Activated naive CD8-positive, alpha-beta T cell treated with anti-CD3 and anti-CD28 coated beads, Interleukin-2, amount 50 U/mL, for 16 hours (primary cell): ENCODE measurements around the gene TSEN34.
A peak's percentile ranks its signal among the peaks of the same experiment; 100 is the strongest.
"Not testable (repeated sequence)": the region's sequence is repeated elsewhere in the genome, so short reads cannot be mapped to it uniquely, and the experiment has no call there.

Experiments used
- DNase-seq: peaks from one replicate; pipeline ENCODE4 v3.0.0-alpha.2; 2020; ENCODE audit warnings: low read depth, low spot score

The TSEN34 gene

GRCh38 chr19:54231077-54231931, 40.2 kb downstream of the TSEN34 start:
- peak; percentile 80 for DNase-seq

- no peak for DNase-seq
Measured at GRCh38 chr19:54233941-54234340, 42.8 kb downstream of the TSEN34 start.

- DNase-seq = not testable (repeated sequence)
Measured at GRCh38 chr19:54239491-54240371, 48.6 kb downstream of the TSEN34 start.

GRCh38 chr19:54240372-54241336, 49.5 kb downstream of the TSEN34 start:
- DNase-seq = not testable (repeated sequence)

- DNase-seq = not testable (repeated sequence)
Measured at GRCh38 chr19:54242234-54242633, 51.1 kb downstream of the TSEN34 start.

GRCh38 chr19:54242646-54243045, 51.5 kb downstream of the TSEN34 start, which contains the start of gene LILRA6:
LILRA6 (minus strand) TSS chr19:54242790.
- not testable (repeated sequence) for DNase-seq

GRCh38 chr19:54243809-54244208, 52.7 kb downstream of the TSEN34 start:
- DNase-seq = not testable (repeated sequence)
